Heart right ventricle (tissue), 16 donors: Measurements from ENCODE around the gene ZNF821. TPM values are rescaled to one million over a fixed set of nuclear protein-coding genes. Genes with fewer than 3 reads are reported as not detected.

Experiments used
- ATAC-seq, 8 donors: fragments of 200-7000 bp; cut with Tn5 transposase; one replicate each; pipeline ENCODE4 v1.9.1; 2020; ENCODE audit warnings: mild to moderate bottlenecking in 8 of 8, moderate library complexity in 8 of 8, moderate number of reproducible peaks in 1 of 8
- DNase-seq, 2 donors: peaks; one replicate each; pipeline ENCODE4 v3.0.0-alpha.2; 2020
- H3K27ac ChIP-seq, 10 donors: fragments of 200-600 bp; sonication (generic) in 2 of 10; one replicate each; pipeline versions ENCODE4 v1.5.0 to v1.8.0; 2020 to 2022; ENCODE audit warnings: mild to moderate bottlenecking in 3 of 10
- H3K27me3 ChIP-seq, 7 donors: fragments of 200-600 bp; one replicate each; pipeline ENCODE4 v1.8.0; 2021 to 2022; ENCODE audit warnings: mild to moderate bottlenecking in 2 of 7
- H3K36me3 ChIP-seq, 9 donors: fragments of 200-600 bp; sonication (generic) in 1 of 9; one replicate each; pipeline versions ENCODE4 v1.5.0 to v1.8.0; 2020 to 2022; ENCODE audit warnings: mild to moderate bottlenecking in 2 of 9
- H3K4me1 ChIP-seq, 9 donors: fragments of 200-600 bp; sonication (generic) in 1 of 9; one replicate each; pipeline versions ENCODE4 v1.5.0 to v1.8.0; 2020 to 2022; ENCODE audit warnings: mild to moderate bottlenecking in 4 of 9
- H3K4me3 ChIP-seq, 10 donors: fragments of 200-600 bp; sonication (generic) in 2 of 10; one replicate each; pipeline versions ENCODE4 v1.5.0 to v1.8.0; 2020 to 2022; ENCODE audit warnings: mild to moderate bottlenecking in 7 of 10, moderate library complexity in 2 of 10
- H3K9me3 ChIP-seq, 11 donors: fragments of 200-600 bp in 10 of 11; sonication (generic) in 2 of 11; one replicate each; pipeline versions ENCODE4 v1.5.0 to v1.8.0; 2013 to 2022; ENCODE audit warnings: mild to moderate bottlenecking in 2 of 11, control low read depth in 1 of 11, moderate library complexity in 1 of 11
- CTCF ChIP-seq, 9 donors: fragments of 200-600 bp; sonication (generic) in 2 of 9; IDR thresholded peaks; one replicate each; pipeline versions ENCODE4 v1.5.0 to v1.8.0; 2021 to 2022; ENCODE audit warnings: antibody characterized with exemption in 9 of 9, mild to moderate bottlenecking in 5 of 9, moderate library complexity in 1 of 9
- WGBS, 2 donors: extraction: QIAGEN DNeasy Blood & Tissue Kit; methylation state at CpG; one replicate each; pipeline ENCODE4 v1.1.7; 2013; ENCODE audit warnings: inconsistent platforms in 1 of 2; 5-methylcytosine and 5-hydroxymethylcytosine counted together
- intact Hi-C, 10 donors: fragments of 100-400 bp; cut with DNase I; formaldehyde crosslinking; loops; one replicate each; pipeline versions ENCODE4 v1.11.1 to v1.14.2; 2022
- polyA plus RNA-seq, 2 donors: library from polyadenylated mRNA; stranded (reverse); fragments of 200-250 nt; gene quantifications; one replicate each; pipeline ENCODE4 v1.2.3, GENCODE V29; 2013
- total RNA-seq, 10 donors: library from RNA; stranded (reverse); fragmentation: NEBNext Ultra II Directional in 3 of 10; extraction: Animal tissue kit (Norgen Biotek cat#: 25700) in 3 of 10; gene quantifications; one replicate each; pipeline versions ENCODE4 v1.2.1 to v1.2.4, GENCODE V29; 2021 to 2023
- donor health status: Arrhythmogenic right ventricular cardiomyopathy.
- donor health status: ischemic (EF 13 %, LVEDD 7.1; RV severe dilation, severe dysfunction).
- donor health status: healthy with polysubstance abuse.
- donor health status: DM: no; HTN: yes; CAD: no.
- donor health status: DM: no; HTN: no; CAD: no.
- donor health status: ischemic (EF 25% LVEDD 6.9; RV normal size, moderate dysfunction).
- donor health status: ischemic (EF 25% LVEDD 5.7; RV mildly dilated, moderate dysfunction).
- donor health status: healthy.
- donor health status: DM: yes; HTN: yes; CAD: no.
- donor health status: Ischemic cardiomyopathy.
- donor health status: ischemic (EF 35%, LVEDD 5.7; RV mildly dilated, moderate dysfunction).
- donor health status: nonischemic (EF 11% LVEDD 7.7; RV severe dilation, severe dysfunction).
- donor health status: DM: yes; HTN: yes; CAD: no.
- donor health status: PGD.
- donor health status: ischemic (EF 29% LVEDD 5.4; RV normal size, mild dysfunction).
- donor health status: nonischemic (EF 23%, LVEDD 6.1; RV moderate dilation, normal function).

ZNF821 gene
- total and polyA plus RNA-seq, 12 donors = 2.2 to 7.8 (median 3.6) TPM

GRCh38 chr16:71882505-71883167 lies 1.3 kb downstream of the ZNF821 start:
- Histone ChIP-seq H3K36me3 (peaks cover 0 to 39% (median 0%) of the 10 kb centered on the region in 9 donors), H3K4me3 (peak overlapping the region in 9 of 10 donors; percentile 71 to 99 (median 95)), H3K9me3 (no peaks in the 10 kb centered on the region), H3K27ac (peak overlapping the region in 9 of 10 donors; percentile 87 to 94 (median 92)), H3K4me1 (peaks cover 0 to 47% (median 18%) of the 10 kb centered on the region in 9 donors), H3K27me3 (no peaks in the 10 kb centered on the region)
- ATAC-seq = peak in 5 of 8 donors; percentile 46 to 77 (median 65)
- peak; percentile 81 to 96 (median 88) for TF ChIP-seq CTCF (IDR thresholded peaks at IDR 0.05)
- peak in 1 of 2 donors; percentile 83 for DNase-seq
- intact Hi-C loops = loop anchor here in 9 of 10 donors (1.0 to 10.0 kb wide), 9 partner anchors 35 to 212 kb away; partner anchors contain the start of genes AP1G1 (in 3 of the 9), ATXN1L (in 1 of the 9), DHX38 (in 1 of the 9) and TXNL4B (in 1 of the 9)
- WGBS, 2 donors = 9 to 12% methylated on average over 9 of the region's 9 CpGs

- H3K27ac ChIP-seq = peak overlapping the region in 1 of 10 donors; percentile 56
- no peak overlapping the region for H3K4me3 ChIP-seq
- no peak for TF ChIP-seq CTCF (IDR thresholded peaks at IDR 0.05)
- peaks cover 0 to 43% (median 18%) of the 10 kb centered on the region in 9 donors for H3K4me1 ChIP-seq
- peaks cover 0 to 63% (median 5%) of the 10 kb centered on the region in 9 donors for H3K36me3 ChIP-seq
- H3K9me3 ChIP-seq = no peaks in the 10 kb centered on the region
- H3K27me3 ChIP-seq = no peaks in the 10 kb centered on the region
- no peak for ATAC-seq
- intact Hi-C loops = loop anchor here in 8 of 10 donors (5.0 to 10.0 kb wide), 6 partner anchors 33 to 215 kb away; partner anchors contain the start of genes AP1G1 (in 2 of the 8), ATXN1L (in 1 of the 8), DHX38 (in 1 of the 8) and TXNL4B (in 1 of the 8)
- 82 to 85% methylated on average over 4 of the region's 4 CpGs for WGBS, 2 donors
- DNase-seq = no peak
These were observed 3.8 kb downstream of the ZNF821 start for GRCh38 chr16:71880176-71880575.

- Histone ChIP-seq H3K27me3 (no peaks in the 10 kb centered on the region), H3K4me1 (peaks cover 0 to 35% (median 15%) of the 10 kb centered on the region in 9 donors), H3K27ac (no peak overlapping the region), H3K36me3 (peaks cover 0 to 73% (median 5%) of the 10 kb centered on the region in 9 donors), H3K4me3 (no peak overlapping the region), H3K9me3 (no peaks in the 10 kb centered on the region)
- no peak for ATAC-seq
- intact Hi-C loops = no loop called here
- TF ChIP-seq CTCF (IDR thresholded peaks at IDR 0.05) = no peak
- no peak for DNase-seq
- WGBS, 2 donors = 64 to 70% methylated on average over 4 of the region's 4 CpGs
These were observed 5.1 kb downstream of the ZNF821 start for GRCh38 chr16:71878911-71879310.

- Histone ChIP-seq H3K9me3 (no peaks in the 10 kb centered on the region), H3K4me3 (no peak overlapping the region), H3K27ac (no peak overlapping the region), H3K27me3 (no peaks in the 10 kb centered on the region), H3K4me1 (no peaks in the 10 kb centered on the region), H3K36me3 (peaks cover 0 to 87% (median 8%) of the 10 kb centered on the region in 9 donors)
- WGBS, 2 donors = 90 to 94% methylated on average over 4 of the region's 4 CpGs
- TF ChIP-seq CTCF (IDR thresholded peaks at IDR 0.05) = no peak
- DNase-seq (no peak), ATAC-seq (no peak)
- intact Hi-C loops = no loop called here
These were observed 10.8 kb downstream of the ZNF821 start for GRCh38 chr16:71873199-71873598.
